A549 (cell line): Measurements from ENCODE around the gene PRRC1. TPM values are rescaled to one million over a fixed set of nuclear protein-coding genes. Genes with fewer than 3 reads are reported as not detected.
A peak's percentile ranks its signal among the peaks of the same experiment; 100 is the strongest.

ENCODE experiments used
- ATAC-seq, 2 experiments: fragments of 200-7000 bp in 1 of 2; fragments of >200 bp in 1 of 2; cut with Nextera tagmentation in 1 of 2; cut with Tn5 transposase in 1 of 2; 3 replicates each; pipeline versions ENCODE4 v1.8.0 to v1.9.1; 2018 to 2020; ENCODE audit warnings: mild to moderate bottlenecking in 1 of 2, moderate library complexity in 1 of 2
- CTCF ChIA-PET: fragments of 300-600 bp; sonication (Branson Sonifier 250); formaldehyde crosslinking; extraction: SDS; loops from one replicate; lab custom pipeline; 2021; ENCODE audit warnings: antibody characterized with exemption, inconsistent platforms; lab: Yijun Ruan, JAX
- POLR2A ChIA-PET: fragments of 350-600 bp; formaldehyde crosslinking; extraction: SDS; loops from one replicate; lab custom pipeline; 2021; ENCODE audit warnings: antibody characterized with exemption, inconsistent platforms; lab: Yijun Ruan, JAX
- DNase-seq, 2 experiments: peaks; one replicate each; pipeline versions ENCODE4 v3.0.0 to v3.0.0-alpha.2; 2011 to 2016; ENCODE audit warnings: low read depth in 1 of 2, low spot score in 1 of 2
- FAIRE-seq: peaks from 2 replicates; lab custom pipeline; 2011; peaks lifted over from hg19 to GRCh38; lab: Jason Lieb, UNC
- H3K27ac ChIP-seq, 2 experiments: fragments of >200 bp; sonication (Bioruptor Twin); formaldehyde crosslinking; 3 replicates each; pipeline ENCODE4 v1.5.1; 2016 to 2017
- H3K4me1 ChIP-seq: fragments of >200 bp; sonication (Bioruptor Twin); formaldehyde crosslinking; 3 replicates; pipeline ENCODE4 v1.6.1; 2016
- H3K4me2 ChIP-seq: fragments of >200 bp; sonication (Bioruptor Twin); formaldehyde crosslinking; 3 replicates; pipeline ENCODE4 v1.6.1; 2016
- H3K4me3 ChIP-seq: fragments of >200 bp; sonication (Bioruptor Twin); formaldehyde crosslinking; 3 replicates; pipeline ENCODE4 v1.5.1; 2016
- H3K9me3 ChIP-seq: fragments of >200 bp; sonication (Bioruptor Twin); formaldehyde crosslinking; 3 replicates; pipeline ENCODE4 v1.6.1; 2016
- CBX2 ChIP-seq: fragments of 200-600 bp; sonication (generic); IDR thresholded peaks from 2 replicates; pipeline ENCODE4 v1.6.1; 2016; ENCODE audit warnings: low read depth, mild to moderate bottlenecking, borderline replicate concordance
- EHMT2 ChIP-seq: fragments of 200-600 bp; sonication (generic); IDR thresholded peaks from 2 replicates; pipeline ENCODE4 v1.6.1; 2016; ENCODE audit warnings: antibody characterized with exemption, low read depth, mild to moderate bottlenecking, moderate library complexity
- ESRRA ChIP-seq: fragments of 150-350 bp; IDR thresholded peaks from 2 replicates; pipeline ENCODE4 v1.6.1; 2014; ENCODE audit warnings: mild to moderate bottlenecking, low read length, borderline replicate concordance
- GATA3 ChIP-seq: IDR thresholded peaks from 2 replicates; pipeline ENCODE4 v1.6.1; 2012; ENCODE audit warnings: borderline replicate concordance
- HEYL ChIP-seq: fragments of 250-450 bp; sonication (Bioruptor Pico); IDR thresholded peaks from 2 replicates; pipeline ENCODE4 v1.8.0; 2021; ENCODE audit warnings: mild to moderate bottlenecking, moderate library complexity
- HOXA7 ChIP-seq: fragments of 250-450 bp; sonication (Bioruptor Pico); IDR thresholded peaks from 2 replicates; pipeline ENCODE4 v1.5.0; 2020; ENCODE audit warnings: mild to moderate bottlenecking, moderate library complexity
- HOXB13 ChIP-seq: fragments of 250-450 bp; sonication (Bioruptor Pico); IDR thresholded peaks from 2 replicates; pipeline ENCODE4 v1.5.0; 2020; ENCODE audit warnings: low read depth, mild to moderate bottlenecking, moderate library complexity
- JUNB ChIP-seq: fragments of >200 bp; sonication (Bioruptor Twin); formaldehyde crosslinking; IDR thresholded peaks from 2 replicates; pipeline ENCODE4 v1.6.1; 2016
- KDM1A ChIP-seq: fragments of 200-600 bp; sonication (generic); IDR thresholded peaks from 2 replicates; pipeline ENCODE4 v1.6.1; 2016; ENCODE audit warnings: low read depth, mild to moderate bottlenecking
- MYC ChIP-seq: IDR thresholded peaks from 2 replicates; pipeline ENCODE4 v1.6.1; 2012; ENCODE audit warnings: mild to moderate bottlenecking, inconsistent platforms, low read length, improper control_type of control experiment, borderline replicate concordance
- NFE2L2 ChIP-seq: fragments of 150-350 bp; conservative IDR thresholded peaks from 2 replicates; pipeline ENCODE4 v1.6.1; 2014; ENCODE audit warnings: low read length
- NPAS2 ChIP-seq: fragments of 250-450 bp; sonication (Bioruptor Pico); IDR thresholded peaks from 2 replicates; pipeline ENCODE4 v1.8.0; 2022; ENCODE audit warnings: mild to moderate bottlenecking, moderate library complexity, borderline replicate concordance
- NR3C1 ChIP-seq: fragments of >200 bp; sonication (Bioruptor Twin); formaldehyde crosslinking; IDR thresholded peaks from 3 replicates; pipeline ENCODE4 v1.6.1; 2017
- POLR2A ChIP-seq: IDR thresholded peaks from 2 replicates; pipeline ENCODE4 v1.6.1; 2012; ENCODE audit warnings: mild to moderate bottlenecking, low read length
- POLR2AphosphoS2 ChIP-seq: conservative IDR thresholded peaks from 2 replicates; pipeline ENCODE4 v1.6.1; 2012; ENCODE audit warnings: low read length, improper control_type of control experiment, inconsistent platforms
- RFX5 ChIP-seq: fragments of 450-650 bp; IDR thresholded peaks from 2 replicates; pipeline ENCODE4 v1.7.1; 2014; ENCODE audit warnings: antibody characterized with exemption, mild to moderate bottlenecking, moderate library complexity
- SREBF2 ChIP-seq: fragments of 450-650 bp; IDR thresholded peaks from 2 replicates; pipeline ENCODE4 v1.6.1; 2014; ENCODE audit warnings: mild to moderate bottlenecking, moderate library complexity
- WGBS: methylation state at CpG from one replicate; pipeline ENCODE4 v1.1.6; 2017; ENCODE audit errors: missing lambda C conversion rate; 5-methylcytosine and 5-hydroxymethylcytosine counted together
- polyA plus RNA-seq, 4 experiments: library from polyadenylated mRNA; depleted of rRNA in 3 of 4; stranded (reverse); fragments of >200 nt; fragmentation: RNase III in 1 of 4; extraction: RNeasy Plus Mini Kit Qiagen cat#74134 plus additional on column Dnase treatment in 1 of 4; gene quantifications; 2 replicates in 3 of 4; 3 replicates in 1 of 4; pipeline ENCODE4 v1.2.3, GENCODE V29; 2011 to 2017
- TF ChIP-seq, protein P1 (sequence below): fragments of 250-450 bp; sonication (Bioruptor Pico); IDR thresholded peaks from 2 replicates; pipeline ENCODE4 v1.5.0; 2021; ENCODE audit warnings: mild to moderate bottlenecking, moderate library complexity, borderline replicate concordance
- TF ChIP-seq, protein P2 (sequence below): fragments of >200 bp; sonication (Bioruptor Twin); formaldehyde crosslinking; IDR thresholded peaks from 3 replicates; pipeline ENCODE4 v1.6.1; 2016
- TF ChIP-seq, protein P3 (sequence below): fragments of >200 bp; sonication (Bioruptor Twin); formaldehyde crosslinking; IDR thresholded peaks from 2 replicates; pipeline ENCODE4 v1.6.1; 2016
- TF ChIP-seq, protein P4 (sequence below): IDR thresholded peaks from 2 replicates; pipeline ENCODE4 v1.6.1; 2012

PRRC1 gene
- polyA plus RNA-seq, 2 of the 4 experiments (the other 2 are of a cell fraction) = 40.7 to 82.2 TPM

DNA sequence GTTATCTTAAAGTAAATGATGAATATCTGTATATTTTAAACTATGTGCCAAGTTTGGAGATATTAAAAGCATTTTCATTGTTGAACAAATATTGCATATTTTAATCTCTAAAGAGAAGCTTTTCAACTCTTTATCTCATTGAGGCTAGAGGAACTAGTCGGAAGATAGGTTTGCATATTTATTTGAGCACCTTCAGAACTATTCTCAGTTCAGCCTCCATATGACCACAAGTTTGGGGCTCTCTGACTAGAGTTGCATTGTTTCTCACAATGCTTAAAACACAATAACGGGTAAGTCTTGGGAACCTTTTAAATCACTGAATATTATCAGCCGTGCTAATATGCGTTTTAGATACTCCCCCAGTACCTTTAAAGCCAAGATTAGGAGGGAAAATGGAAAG is 84.2 kb downstream of the PRRC1 start (continued):
- TF ChIP-seq JUNB (no peak), ESRRA (no peak), RFX5 (no peak), SREBF2 (no peak), CBX2 (no peak), HEYL (CRISPR knock-in tag) (no peak), MYC (no peak)
- TF ChIP-seq, protein P1, sequence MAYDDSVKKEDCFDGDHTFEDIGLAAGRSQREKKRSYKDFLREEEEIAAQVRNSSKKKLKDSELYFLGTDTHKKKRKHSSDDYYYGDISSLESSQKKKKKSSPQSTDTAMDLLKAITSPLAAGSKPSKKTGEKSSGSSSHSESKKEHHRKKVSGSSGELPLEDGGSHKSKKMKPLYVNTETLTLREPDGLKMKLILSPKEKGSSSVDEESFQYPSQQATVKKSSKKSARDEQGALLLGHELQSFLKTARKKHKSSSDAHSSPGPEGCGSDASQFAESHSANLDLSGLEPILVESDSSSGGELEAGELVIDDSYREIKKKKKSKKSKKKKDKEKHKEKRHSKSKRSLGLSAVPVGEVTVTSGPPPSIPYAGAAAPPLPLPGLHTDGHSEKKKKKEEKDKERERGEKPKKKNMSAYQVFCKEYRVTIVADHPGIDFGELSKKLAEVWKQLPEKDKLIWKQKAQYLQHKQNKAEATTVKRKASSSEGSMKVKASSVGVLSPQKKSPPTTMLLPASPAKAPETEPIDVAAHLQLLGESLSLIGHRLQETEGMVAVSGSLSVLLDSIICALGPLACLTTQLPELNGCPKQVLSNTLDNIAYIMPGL (CRISPR knock-in tag) = no peak
- TF ChIP-seq, all 56 proteins: peak for 0

DNA sequence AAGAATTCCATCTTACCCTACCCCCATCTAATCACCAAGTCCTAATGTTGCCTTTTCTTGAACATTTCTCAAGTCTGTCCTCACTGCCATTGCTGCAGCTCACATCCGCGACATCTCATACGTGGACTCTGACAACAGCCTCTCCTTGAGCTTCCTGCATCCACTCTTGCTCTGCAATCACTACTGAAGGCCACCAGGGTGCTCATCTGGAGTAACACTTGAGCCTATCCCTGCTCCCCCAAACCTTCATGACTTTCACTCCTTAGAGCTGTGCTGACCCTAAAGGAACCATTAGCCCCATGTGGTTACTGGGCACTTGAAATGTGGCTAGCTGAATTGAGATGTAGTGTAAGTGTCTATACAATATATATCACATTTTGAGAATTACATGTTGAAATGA is 85.0 kb downstream of the PRRC1 start:
- TF ChIP-seq POLR2A = no peak
- no peak for TF ChIP-seq HOXA7 (CRISPR knock-in tag)
- TF ChIP-seq, protein P1 (CRISPR knock-in tag) = no peak
- TF ChIP-seq HEYL (CRISPR knock-in tag) = no peak
- TF ChIP-seq KDM1A = no peak
- TF ChIP-seq POLR2AphosphoS2 = no peak
- TF ChIP-seq, protein P2, sequence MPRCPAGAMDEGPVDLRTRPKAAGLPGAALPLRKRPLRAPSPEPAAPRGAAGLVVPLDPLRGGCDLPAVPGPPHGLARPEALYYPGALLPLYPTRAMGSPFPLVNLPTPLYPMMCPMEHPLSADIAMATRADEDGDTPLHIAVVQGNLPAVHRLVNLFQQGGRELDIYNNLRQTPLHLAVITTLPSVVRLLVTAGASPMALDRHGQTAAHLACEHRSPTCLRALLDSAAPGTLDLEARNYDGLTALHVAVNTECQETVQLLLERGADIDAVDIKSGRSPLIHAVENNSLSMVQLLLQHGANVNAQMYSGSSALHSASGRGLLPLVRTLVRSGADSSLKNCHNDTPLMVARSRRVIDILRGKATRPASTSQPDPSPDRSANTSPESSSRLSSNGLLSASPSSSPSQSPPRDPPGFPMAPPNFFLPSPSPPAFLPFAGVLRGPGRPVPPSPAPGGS = no peak
- no peak for TF ChIP-seq NFE2L2
- no peak for TF ChIP-seq NPAS2 (CRISPR knock-in tag)
- TF ChIP-seq, protein P3, sequence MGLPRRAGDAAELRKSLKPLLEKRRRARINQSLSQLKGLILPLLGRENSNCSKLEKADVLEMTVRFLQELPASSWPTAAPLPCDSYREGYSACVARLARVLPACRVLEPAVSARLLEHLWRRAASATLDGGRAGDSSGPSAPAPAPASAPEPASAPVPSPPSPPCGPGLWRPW = no peak
- TF ChIP-seq HOXB13 (CRISPR knock-in tag) = no peak
- no peak for TF ChIP-seq NR3C1
- no peak for TF ChIP-seq EHMT2
- no peak for TF ChIP-seq ESRRA
- no peak for TF ChIP-seq GATA3
- TF ChIP-seq, protein P4, sequence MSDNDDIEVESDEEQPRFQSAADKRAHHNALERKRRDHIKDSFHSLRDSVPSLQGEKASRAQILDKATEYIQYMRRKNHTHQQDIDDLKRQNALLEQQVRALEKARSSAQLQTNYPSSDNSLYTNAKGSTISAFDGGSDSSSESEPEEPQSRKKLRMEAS = no peak
- TF ChIP-seq, all 56 proteins: peak for 0

More for the DNA sequence above, 85.0 kb downstream of the PRRC1 start:
- CTCF ChIA-PET = interaction anchor here (1.1 to 1.2 kb wide), 2 partner anchors 9 to 101 kb away, joined by 3 read pairs; partner anchors contain the start of gene CCDC192
- no peak for FAIRE-seq
- 96% methylated on average over 3 of the region's 3 CpGs for WGBS
- no peak overlapping the region for H3K4me2 ChIP-seq
- no peak overlapping the region for H3K27ac ChIP-seq
- POLR2A ChIA-PET = no interaction called here
- no peak overlapping the region for H3K4me3 ChIP-seq
- peak in 1 of 2 experiments; percentile 14 for DNase-seq
- no peaks in the 10 kb centered on the region for H3K4me1 ChIP-seq
- no peaks in the 10 kb centered on the region for H3K9me3 ChIP-seq
- ATAC-seq = peak in 1 of 2 experiments; percentile 54; a peak in 3 of 6 replicates
